ENCODE measurements around the gene GLRX. TPM values are rescaled to one million over a fixed set of nuclear protein-coding genes. Genes with fewer than 3 reads are reported as not detected.

GLRX gene
- total and polyA plus RNA-seq, 2 of the 13 experiments (the other 11 are each of a cell fraction or from before 2014, with no cell fraction given): 63.8 to 499 TPM

DNA sequence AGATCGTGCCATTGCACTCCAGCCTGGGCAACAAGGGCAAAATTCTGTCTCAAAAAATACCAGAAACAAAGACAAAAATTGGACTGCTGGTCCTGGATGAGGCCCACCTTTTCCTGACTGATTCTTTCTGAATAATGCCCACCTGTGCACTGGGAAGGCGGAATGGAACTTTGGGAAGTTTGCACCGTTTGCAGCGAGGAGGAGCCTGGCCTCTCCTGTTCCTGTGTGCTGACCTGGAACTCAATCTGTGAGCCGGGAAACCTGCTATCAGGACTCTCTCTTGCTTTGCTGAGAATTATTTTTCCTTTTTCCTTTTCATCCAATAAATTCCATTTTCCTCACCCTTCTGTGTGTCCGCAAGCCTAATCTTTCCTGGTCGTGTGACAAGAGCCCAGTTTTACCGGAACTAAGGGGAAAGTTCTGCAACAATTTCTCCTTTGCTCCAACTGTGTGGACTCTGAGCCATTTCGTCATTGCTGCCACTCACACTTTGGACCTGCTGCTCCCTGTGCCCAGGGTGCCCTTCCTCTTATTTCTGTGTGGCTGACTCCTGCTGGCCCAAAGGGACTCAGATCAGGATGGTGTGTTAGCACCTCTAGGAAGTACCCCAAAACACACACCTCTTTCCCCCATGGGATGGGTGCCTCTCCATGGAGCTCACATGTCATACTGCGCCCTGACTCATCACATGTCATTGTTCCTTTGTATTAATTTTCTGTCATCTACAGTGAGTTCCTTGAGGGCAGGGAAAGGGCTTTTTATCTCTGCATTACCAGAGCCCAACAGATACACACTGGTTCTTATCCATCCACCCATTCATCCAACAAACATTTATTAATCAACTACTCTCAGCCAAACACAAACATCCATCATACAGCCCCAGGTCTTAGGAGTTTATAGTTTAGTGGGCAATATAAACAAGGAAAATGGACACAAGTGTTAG, 4.7 kb upstream of the GLRX start (continued):
- TF ChIP-seq, protein P1, sequence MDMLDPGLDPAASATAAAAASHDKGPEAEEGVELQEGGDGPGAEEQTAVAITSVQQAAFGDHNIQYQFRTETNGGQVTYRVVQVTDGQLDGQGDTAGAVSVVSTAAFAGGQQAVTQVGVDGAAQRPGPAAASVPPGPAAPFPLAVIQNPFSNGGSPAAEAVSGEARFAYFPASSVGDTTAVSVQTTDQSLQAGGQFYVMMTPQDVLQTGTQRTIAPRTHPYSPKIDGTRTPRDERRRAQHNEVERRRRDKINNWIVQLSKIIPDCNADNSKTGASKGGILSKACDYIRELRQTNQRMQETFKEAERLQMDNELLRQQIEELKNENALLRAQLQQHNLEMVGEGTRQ (IDR thresholded peaks at IDR 0.05; ENCODE audit: low read depth, low read length): no peak
- TF ChIP-seq, protein P1 (CRISPR knock-in tag; IDR thresholded peaks at IDR 0.05; ENCODE audit: borderline replicate concordance): no peak
- TF ChIP-seq, protein P2, sequence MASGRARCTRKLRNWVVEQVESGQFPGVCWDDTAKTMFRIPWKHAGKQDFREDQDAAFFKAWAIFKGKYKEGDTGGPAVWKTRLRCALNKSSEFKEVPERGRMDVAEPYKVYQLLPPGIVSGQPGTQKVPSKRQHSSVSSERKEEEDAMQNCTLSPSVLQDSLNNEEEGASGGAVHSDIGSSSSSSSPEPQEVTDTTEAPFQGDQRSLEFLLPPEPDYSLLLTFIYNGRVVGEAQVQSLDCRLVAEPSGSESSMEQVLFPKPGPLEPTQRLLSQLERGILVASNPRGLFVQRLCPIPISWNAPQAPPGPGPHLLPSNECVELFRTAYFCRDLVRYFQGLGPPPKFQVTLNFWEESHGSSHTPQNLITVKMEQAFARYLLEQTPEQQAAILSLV (CRISPR knock-in tag; IDR thresholded peaks at IDR 0.05; ENCODE audit: borderline replicate concordance): 0 out of 2 replicates have a peak, but pooled peaks have one; percentile 28
- TF ChIP-seq ZBTB38 (CRISPR knock-in tag; IDR thresholded peaks at IDR 0.05): peak; percentile 56
- no peak for TF ChIP-seq RNF219 (CRISPR knock-in tag; IDR thresholded peaks at IDR 0.05)
- TF ChIP-seq ZBTB21 (CRISPR knock-in tag; IDR thresholded peaks at IDR 0.05): peak; percentile 66
- peak; percentile 37 to 50; a peak in 2 of 4 replicates for TF ChIP-seq POLR2A (IDR thresholded peaks at IDR 0.05; ENCODE audit: insufficient read depth in 1 of 2, low read depth in 2 of 2, low read length in 2 of 2)
- TF ChIP-seq KMT2A (CRISPR knock-in tag; IDR thresholded peaks at IDR 0.05): no peak
- no peak for TF ChIP-seq ZNF777 (CRISPR knock-in tag; IDR thresholded peaks at IDR 0.05)
- TF ChIP-seq DMAP1 (CRISPR knock-in tag; IDR thresholded peaks at IDR 0.05): peak; percentile 63; the same call in 1 of the 2 replicates
- no peak for TF ChIP-seq TAF15 (IDR thresholded peaks at IDR 0.05; ENCODE audit: low read depth, low read length, poor library complexity, severe bottlenecking)
- TF ChIP-seq ZNF543 (CRISPR knock-in tag; IDR thresholded peaks at IDR 0.05): no peak
- no peak for TF ChIP-seq REXO4 (CRISPR knock-in tag; IDR thresholded peaks at IDR 0.05; ENCODE audit: borderline replicate concordance)
- TF ChIP-seq DNMT3B (CRISPR knock-in tag; conservative IDR thresholded peaks at IDR 0.05): no peak
- TF ChIP-seq MIER2 (CRISPR knock-in tag; IDR thresholded peaks at IDR 0.05): peak; percentile 74
- TF ChIP-seq, protein P3, sequence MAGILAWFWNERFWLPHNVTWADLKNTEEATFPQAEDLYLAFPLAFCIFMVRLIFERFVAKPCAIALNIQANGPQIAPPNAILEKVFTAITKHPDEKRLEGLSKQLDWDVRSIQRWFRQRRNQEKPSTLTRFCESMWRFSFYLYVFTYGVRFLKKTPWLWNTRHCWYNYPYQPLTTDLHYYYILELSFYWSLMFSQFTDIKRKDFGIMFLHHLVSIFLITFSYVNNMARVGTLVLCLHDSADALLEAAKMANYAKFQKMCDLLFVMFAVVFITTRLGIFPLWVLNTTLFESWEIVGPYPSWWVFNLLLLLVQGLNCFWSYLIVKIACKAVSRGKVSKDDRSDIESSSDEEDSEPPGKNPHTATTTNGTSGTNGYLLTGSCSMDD (CRISPR knock-in tag; IDR thresholded peaks at IDR 0.05): no peak
- TF ChIP-seq PBX3 (CRISPR knock-in tag; IDR thresholded peaks at IDR 0.05; ENCODE audit: borderline replicate concordance): no peak
- TF ChIP-seq ZNF224 (CRISPR knock-in tag; IDR thresholded peaks at IDR 0.05): no peak
- TF ChIP-seq, protein P4, sequence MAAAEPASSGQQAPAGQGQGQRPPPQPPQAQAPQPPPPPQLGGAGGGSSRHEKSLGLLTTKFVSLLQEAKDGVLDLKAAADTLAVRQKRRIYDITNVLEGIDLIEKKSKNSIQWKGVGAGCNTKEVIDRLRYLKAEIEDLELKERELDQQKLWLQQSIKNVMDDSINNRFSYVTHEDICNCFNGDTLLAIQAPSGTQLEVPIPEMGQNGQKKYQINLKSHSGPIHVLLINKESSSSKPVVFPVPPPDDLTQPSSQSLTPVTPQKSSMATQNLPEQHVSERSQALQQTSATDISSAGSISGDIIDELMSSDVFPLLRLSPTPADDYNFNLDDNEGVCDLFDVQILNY (CRISPR knock-in tag; conservative IDR thresholded peaks at IDR 0.05): no peak
- no peak for TF ChIP-seq HIVEP1 (CRISPR knock-in tag; IDR thresholded peaks at IDR 0.05)
- no peak for TF ChIP-seq CHCHD3 (CRISPR knock-in tag; IDR thresholded peaks at IDR 0.05)
- no peak for TF ChIP-seq ZNF7 (CRISPR knock-in tag; IDR thresholded peaks at IDR 0.05)

All from HepG2 (cell line).